ENCODE data around the gene STX19.
"Not testable (repeated sequence)": the region's sequence is repeated elsewhere in the genome, so short reads cannot be mapped to it uniquely, and the experiment has no call there.

Gene STX19

DNA sequence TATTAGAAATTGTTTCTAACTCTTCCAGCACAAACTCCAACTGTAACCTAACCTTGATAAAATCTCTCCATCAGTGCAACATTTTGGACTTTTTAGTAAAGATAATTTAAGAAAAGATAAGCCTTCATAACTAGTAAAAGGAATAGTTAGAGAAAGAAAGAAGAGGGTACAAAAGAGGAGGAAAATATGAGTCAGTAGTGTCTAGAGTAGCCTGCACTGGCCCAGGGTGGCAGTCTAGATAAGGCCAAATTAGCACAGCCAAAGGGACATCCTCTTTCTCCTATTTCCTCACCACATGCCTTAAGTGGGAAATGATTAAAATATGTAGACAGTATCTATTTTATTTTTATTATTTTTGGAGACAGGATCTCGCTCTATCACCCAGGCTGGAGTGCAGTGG lies 58.4 kb downstream of the STX19 start:
- peaks cover 11% of the 10 kb centered on the region for H3K4me1 Mint-ChIP-seq (ENCODE audit: low read depth)
- H3K36me3 Mint-ChIP-seq: no peaks in the 10 kb centered on the region
- H3K27ac Mint-ChIP-seq: no peak overlapping the region
- no peaks in the 10 kb centered on the region for H3K9me3 Mint-ChIP-seq (ENCODE audit: low read depth)
- H3K27me3 Mint-ChIP-seq: peaks cover 7% of the 10 kb centered on the region
- H3K4me3 Mint-ChIP-seq: no peak overlapping the region

DNA sequence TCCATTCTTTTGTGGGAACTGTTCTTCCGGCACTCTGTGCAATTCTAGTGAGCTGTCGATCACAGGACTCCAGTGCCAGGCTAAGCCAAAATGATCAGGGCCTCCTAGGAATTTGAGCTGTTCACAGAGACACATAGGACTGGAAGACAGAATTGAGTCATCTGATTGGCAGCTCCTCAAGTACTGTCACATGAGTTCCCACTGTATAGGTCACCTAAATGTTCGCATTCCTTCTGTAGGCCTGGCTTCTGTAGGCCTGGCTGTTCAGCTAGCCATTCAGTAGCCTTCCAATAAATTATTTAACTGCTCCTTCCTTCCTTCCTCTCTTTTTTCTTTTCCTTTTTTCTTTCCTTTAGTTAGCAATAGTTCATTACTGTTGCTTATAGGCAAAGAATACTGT lies 59.0 kb downstream of the STX19 start:
- H3K4me3 Mint-ChIP-seq: no peak overlapping the region
- no peaks in the 10 kb centered on the region for H3K9me3 Mint-ChIP-seq (ENCODE audit: low read depth)
- no peaks in the 10 kb centered on the region for H3K36me3 Mint-ChIP-seq
- peaks cover 9% of the 10 kb centered on the region for H3K27me3 Mint-ChIP-seq
- H3K27ac Mint-ChIP-seq: no peak overlapping the region
- H3K4me1 Mint-ChIP-seq (ENCODE audit: low read depth): peaks cover 11% of the 10 kb centered on the region

DNA sequence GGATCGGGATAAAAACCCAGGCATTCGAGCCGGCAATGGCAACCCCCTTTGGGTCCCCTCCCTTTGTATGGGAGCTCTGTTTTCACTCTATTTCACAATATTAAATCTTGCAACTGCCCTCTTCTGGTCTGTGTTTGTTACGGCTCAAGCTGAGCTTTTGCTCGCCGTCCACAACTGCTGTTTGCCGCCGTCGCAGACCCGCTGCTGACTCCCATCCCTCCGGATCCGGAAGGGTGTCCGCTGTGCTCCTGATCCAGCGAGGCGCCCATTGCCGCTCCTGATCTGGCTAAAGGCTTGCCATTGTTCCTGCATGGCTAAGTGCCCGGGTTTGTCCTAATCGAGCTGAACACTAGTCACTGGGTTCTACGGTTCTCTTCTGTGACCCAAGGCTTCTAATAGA lies 63.3 kb downstream of the STX19 start:
- not testable (repeated sequence) for H3K9me3 Mint-ChIP-seq (ENCODE audit: low read depth); H3K4me3 Mint-ChIP-seq; H3K4me1 Mint-ChIP-seq (ENCODE audit: low read depth); H3K27me3 Mint-ChIP-seq; H3K36me3 Mint-ChIP-seq; H3K27ac Mint-ChIP-seq
